Liver (tissue), 9 donors: ENCODE data around the gene CD79A. TPM values are rescaled to one million over a fixed set of nuclear protein-coding genes. Genes with fewer than 3 reads are reported as not detected.

ENCODE experiments used
- DNase-seq: peaks from one replicate; pipeline ENCODE4 v3.0.0-alpha.2; 2017; ENCODE audit warnings: low spot score
- H3K27ac ChIP-seq, 2 donors: one replicate each; pipeline ENCODE4 v1.7.0; 2013; ENCODE audit warnings: inconsistent platforms in 2 of 2, low read length in 2 of 2, control low read depth in 1 of 2, low read depth in 1 of 2, mild to moderate bottlenecking in 1 of 2
- H3K27me3 ChIP-seq, 4 donors: one replicate each; pipeline versions ENCODE4 v1.6.1 to v1.7.0; 2013; ENCODE audit warnings: low read length in 3 of 4, inconsistent platforms in 1 of 4, mild to moderate bottlenecking in 1 of 4, moderate library complexity in 1 of 4; ENCODE audit not compliant: control insufficient read depth in 4 of 4, insufficient read depth in 4 of 4
- H3K36me3 ChIP-seq, 4 donors: one replicate each; pipeline versions ENCODE4 v1.6.1 to v1.7.0; 2013; ENCODE audit warnings: low read length in 3 of 4, mild to moderate bottlenecking in 3 of 4, low read depth in 1 of 4, moderate library complexity in 1 of 4; ENCODE audit not compliant: control insufficient read depth in 4 of 4, insufficient read depth in 3 of 4
- H3K4me1 ChIP-seq, 4 donors: one replicate each; pipeline versions ENCODE4 v1.6.1 to v1.7.0; 2013; ENCODE audit warnings: low read length in 3 of 4, mild to moderate bottlenecking in 3 of 4, moderate library complexity in 1 of 4; ENCODE audit not compliant: control insufficient read depth in 4 of 4, insufficient read depth in 4 of 4
- H3K4me3 ChIP-seq, 3 donors: one replicate each; pipeline versions ENCODE4 v1.6.1 to v1.7.0; 2013; ENCODE audit warnings: low read length in 3 of 3, control low read depth in 1 of 3, low read depth in 1 of 3, mild to moderate bottlenecking in 1 of 3
- H3K9ac ChIP-seq, 2 donors: one replicate each; pipeline ENCODE4 v1.7.0; 2013; ENCODE audit warnings: low read length in 2 of 2, mild to moderate bottlenecking in 2 of 2, moderate library complexity in 2 of 2, control low read depth in 1 of 2, low read depth in 1 of 2
- H3K9me3 ChIP-seq, 4 donors: one replicate each; pipeline versions ENCODE4 v1.6.1 to v1.7.0; 2013; ENCODE audit warnings: low read length in 3 of 4; ENCODE audit not compliant: control insufficient read depth in 4 of 4
- EGR1 ChIP-seq, 2 donors: IDR thresholded peaks; 2 replicates each; pipeline ENCODE4 v1.6.1; 2016 to 2018; ENCODE audit warnings: antibody characterized with exemption in 2 of 2, low read depth in 2 of 2
- FOXA1 ChIP-seq: IDR thresholded peaks from 2 replicates; pipeline ENCODE4 v1.6.1; 2016; ENCODE audit warnings: antibody characterized with exemption
- FOXA2 ChIP-seq: IDR thresholded peaks from 2 replicates; pipeline ENCODE4 v1.6.1; 2016; ENCODE audit warnings: antibody characterized with exemption
- GABPA ChIP-seq, 2 donors: IDR thresholded peaks in 1 of 2; conservative IDR thresholded peaks in 1 of 2; 2 replicates each; pipeline ENCODE4 v1.6.1; 2016; ENCODE audit warnings: antibody characterized with exemption in 2 of 2, mild to moderate bottlenecking in 1 of 2, moderate library complexity in 1 of 2
- HNF4G ChIP-seq: IDR thresholded peaks from 2 replicates; pipeline ENCODE4 v1.6.1; 2016; ENCODE audit warnings: antibody characterized with exemption
- JUND ChIP-seq, 2 donors: IDR thresholded peaks; 2 replicates each; pipeline ENCODE4 v1.6.1; 2016; ENCODE audit warnings: antibody characterized with exemption in 2 of 2
- RAD21 ChIP-seq, 2 donors: IDR thresholded peaks; 2 replicates each; pipeline ENCODE4 v1.6.1; 2016; ENCODE audit warnings: antibody characterized with exemption in 2 of 2, mild to moderate bottlenecking in 2 of 2
- RXRA ChIP-seq, 2 donors: IDR thresholded peaks; 2 replicates each; pipeline ENCODE4 v1.6.1; 2017 to 2018; ENCODE audit warnings: antibody characterized with exemption in 2 of 2, mild to moderate bottlenecking in 1 of 2
- TAF1 ChIP-seq: conservative IDR thresholded peaks from 2 replicates; pipeline ENCODE4 v1.6.1; 2016; ENCODE audit warnings: antibody characterized with exemption, mild to moderate bottlenecking
- YY1 ChIP-seq: IDR thresholded peaks from 2 replicates; pipeline ENCODE4 v1.6.1; 2016; ENCODE audit warnings: antibody characterized with exemption, mild to moderate bottlenecking
- WGBS: extraction: QIAGEN DNeasy Blood & Tissue Kit; methylation state at CpG from one replicate; pipeline ENCODE4 v1.1.7; 2013; 5-methylcytosine and 5-hydroxymethylcytosine counted together
- polyA plus RNA-seq, 2 donors: library from polyadenylated mRNA; stranded (reverse) in 1 of 2; unstranded in 1 of 2; fragments of 200-250 nt in 1 of 2; fragments of >200 nt in 1 of 2; fragmentation: Nextera tagmentation in 1 of 2; extraction: Ambion mirVana in 1 of 2; gene quantifications; one replicate each; pipeline versions ENCODE4 v1.2.1 to v1.2.3, GENCODE V29; 2013 to 2015
- total RNA-seq, 2 donors: library from RNA; depleted of rRNA; stranded (reverse); fragments of >200 nt; gene quantifications; one replicate each; pipeline ENCODE4 v1.2.3, GENCODE V29; 2014
- TF ChIP-seq, protein P1 (sequence below): IDR thresholded peaks from 2 replicates; pipeline ENCODE4 v1.6.1; 2016; ENCODE audit warnings: antibody characterized with exemption
- TF ChIP-seq, protein P2 (sequence below): IDR thresholded peaks from 2 replicates; pipeline ENCODE4 v1.6.1; 2016; ENCODE audit warnings: antibody characterized with exemption
- TF ChIP-seq, protein P3 (sequence below): fragments of 150-350 bp; IDR thresholded peaks from 2 replicates; pipeline ENCODE4 v1.5.1; 2017; ENCODE audit warnings: improper control_type of control experiment, low read depth, low read length; ENCODE audit not compliant: missing input control
- donor health status: healthy.
- donor health status: healthy.
- donor health status: healthy.
- donor health status: healthy.
- donor health status: healthy.

The CD79A gene
- total and polyA plus RNA-seq, 4 donors, result 0.43 to 5.0 (median 2.0) TPM

DNA sequence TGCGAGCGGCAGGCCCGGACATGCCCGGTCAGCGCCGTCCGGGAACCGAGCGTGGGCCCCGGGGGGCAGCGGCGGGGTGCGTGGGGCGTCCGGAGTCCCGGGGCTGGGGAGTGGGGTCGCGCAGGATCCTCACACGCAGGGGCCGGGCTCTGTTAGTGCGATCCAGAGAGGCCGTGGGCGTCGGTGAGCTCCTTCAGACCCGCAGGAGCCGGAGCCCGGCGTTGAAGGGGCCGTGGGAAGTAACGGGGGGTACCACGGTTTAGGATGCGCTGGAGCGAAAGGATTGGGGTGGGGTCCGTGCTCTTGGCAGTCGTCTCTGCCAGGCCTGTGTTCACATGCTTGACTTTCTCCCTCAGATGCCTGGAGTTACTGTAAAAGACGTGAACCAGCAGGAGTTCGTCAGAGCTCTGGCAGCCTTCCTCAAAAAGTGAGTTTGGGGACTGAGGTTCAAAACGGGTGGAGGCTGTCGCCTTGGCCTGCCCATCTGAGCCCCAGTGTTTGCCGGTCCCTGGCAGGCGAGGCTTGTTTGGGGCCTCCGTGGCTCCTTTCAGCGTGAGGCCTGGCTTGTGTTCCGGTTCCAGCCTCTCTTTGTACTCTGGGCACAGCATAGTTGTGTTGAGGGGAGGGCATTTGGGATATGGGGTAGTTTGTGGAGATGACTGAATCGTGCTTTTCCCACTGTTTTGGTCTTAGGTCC, 16.5 kb upstream of the CD79A start:
- WGBS, result under 1% methylated on average over 45 of the region's 45 CpGs
- TF ChIP-seq, protein P1, sequence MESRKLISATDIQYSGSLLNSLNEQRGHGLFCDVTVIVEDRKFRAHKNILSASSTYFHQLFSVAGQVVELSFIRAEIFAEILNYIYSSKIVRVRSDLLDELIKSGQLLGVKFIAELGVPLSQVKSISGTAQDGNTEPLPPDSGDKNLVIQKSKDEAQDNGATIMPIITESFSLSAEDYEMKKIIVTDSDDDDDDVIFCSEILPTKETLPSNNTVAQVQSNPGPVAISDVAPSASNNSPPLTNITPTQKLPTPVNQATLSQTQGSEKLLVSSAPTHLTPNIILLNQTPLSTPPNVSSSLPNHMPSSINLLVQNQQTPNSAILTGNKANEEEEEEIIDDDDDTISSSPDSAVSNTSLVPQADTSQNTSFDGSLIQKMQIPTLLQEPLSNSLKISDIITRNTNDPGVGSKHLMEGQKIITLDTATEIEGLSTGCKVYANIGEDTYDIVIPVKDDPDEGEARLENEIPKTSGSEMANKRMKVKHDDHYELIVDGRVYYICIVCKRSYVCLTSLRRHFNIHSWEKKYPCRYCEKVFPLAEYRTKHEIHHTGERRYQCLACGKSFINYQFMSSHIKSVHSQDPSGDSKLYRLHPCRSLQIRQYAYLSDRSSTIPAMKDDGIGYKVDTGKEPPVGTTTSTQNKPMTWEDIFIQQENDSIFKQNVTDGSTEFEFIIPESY, result no peak
- TF ChIP-seq, protein P2, sequence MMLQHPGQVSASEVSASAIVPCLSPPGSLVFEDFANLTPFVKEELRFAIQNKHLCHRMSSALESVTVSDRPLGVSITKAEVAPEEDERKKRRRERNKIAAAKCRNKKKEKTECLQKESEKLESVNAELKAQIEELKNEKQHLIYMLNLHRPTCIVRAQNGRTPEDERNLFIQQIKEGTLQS, result no peak
- peaks cover 4 to 30% (median 25%) of the 10 kb centered on the region in 4 donors for H3K4me1 ChIP-seq

DNA sequence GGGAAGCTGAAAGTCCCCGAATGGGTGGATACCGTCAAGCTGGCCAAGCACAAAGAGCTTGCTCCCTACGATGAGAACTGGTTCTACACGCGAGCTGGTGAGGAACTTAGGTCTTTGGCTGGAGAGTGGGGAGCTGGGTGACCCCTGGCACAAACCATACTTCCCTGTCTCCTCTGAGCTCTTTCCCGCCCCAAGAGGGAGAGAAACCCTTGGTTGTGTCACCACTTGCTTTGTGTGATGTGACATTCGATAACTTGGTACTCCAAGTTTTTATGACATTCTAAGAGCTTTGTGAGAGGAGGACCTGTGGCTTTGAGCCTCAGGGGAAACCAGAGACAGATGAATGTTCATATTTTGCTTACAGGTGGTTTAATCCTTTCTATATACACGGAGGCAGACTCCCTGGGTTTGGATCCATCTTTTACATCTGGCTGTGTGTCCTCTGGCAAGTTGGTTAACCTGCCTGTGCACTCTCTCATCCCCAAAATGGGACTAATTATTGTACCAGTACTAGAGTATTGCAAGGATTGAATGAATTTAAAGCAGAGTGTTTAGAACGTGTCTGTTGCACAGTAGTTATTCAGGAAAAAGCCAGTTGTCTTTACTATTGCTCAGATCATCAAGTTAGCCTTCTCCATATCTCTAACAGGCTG, 15.8 kb upstream of the CD79A start:
- Histone ChIP-seq H3K9ac (peak overlapping the region; percentile 46 to 69), H3K9me3 (no peaks in the 10 kb centered on the region), H3K27me3 (no peaks in the 10 kb centered on the region), H3K36me3 (peaks cover 9 to 39% (median 35%) of the 10 kb centered on the region in 4 donors), H3K27ac (peak overlapping the region in 1 of 2 donors; percentile 99), H3K4me1 (peaks cover 4 to 30% (median 25%) of the 10 kb centered on the region in 4 donors), H3K4me3 (peak overlapping the region; percentile 70 to 92 (median 86))
- no peak for DNase-seq
- TF ChIP-seq FOXA2 (no peak), RAD21 (IDR thresholded peaks at IDR 0.05) (no peak), EGR1 (IDR thresholded peaks at IDR 0.05; ENCODE audit: low read depth in 2 of 2) (no peak), GABPA (IDR thresholded peaks at IDR 0.05 in 1 of 2, conservative IDR thresholded peaks at IDR 0.05 in 1 of 2) (no peak), RXRA (IDR thresholded peaks at IDR 0.05) (no peak), HNF4G (no peak), FOXA1 (no peak), JUND (IDR thresholded peaks at IDR 0.05) (no peak), TAF1 (no peak), YY1 (no peak)
- TF ChIP-seq, protein P2, result no peak
- TF ChIP-seq, protein P3, sequence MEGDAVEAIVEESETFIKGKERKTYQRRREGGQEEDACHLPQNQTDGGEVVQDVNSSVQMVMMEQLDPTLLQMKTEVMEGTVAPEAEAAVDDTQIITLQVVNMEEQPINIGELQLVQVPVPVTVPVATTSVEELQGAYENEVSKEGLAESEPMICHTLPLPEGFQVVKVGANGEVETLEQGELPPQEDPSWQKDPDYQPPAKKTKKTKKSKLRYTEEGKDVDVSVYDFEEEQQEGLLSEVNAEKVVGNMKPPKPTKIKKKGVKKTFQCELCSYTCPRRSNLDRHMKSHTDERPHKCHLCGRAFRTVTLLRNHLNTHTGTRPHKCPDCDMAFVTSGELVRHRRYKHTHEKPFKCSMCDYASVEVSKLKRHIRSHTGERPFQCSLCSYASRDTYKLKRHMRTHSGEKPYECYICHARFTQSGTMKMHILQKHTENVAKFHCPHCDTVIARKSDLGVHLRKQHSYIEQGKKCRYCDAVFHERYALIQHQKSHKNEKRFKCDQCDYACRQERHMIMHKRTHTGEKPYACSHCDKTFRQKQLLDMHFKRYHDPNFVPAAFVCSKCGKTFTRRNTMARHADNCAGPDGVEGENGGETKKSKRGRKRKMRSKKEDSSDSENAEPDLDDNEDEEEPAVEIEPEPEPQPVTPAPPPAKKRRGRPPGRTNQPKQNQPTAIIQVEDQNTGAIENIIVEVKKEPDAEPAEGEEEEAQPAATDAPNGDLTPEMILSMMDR, result no peak
- 50% methylated on average over 9 of the region's 9 CpGs for WGBS

More for the DNA sequence above, 16.5 kb upstream of the CD79A start:
- Histone ChIP-seq H3K27me3 (no peaks in the 10 kb centered on the region), H3K4me3 (peak overlapping the region; percentile 70 to 92 (median 86)), H3K27ac (peak overlapping the region; percentile 99 to 100), H3K36me3 (peaks cover 9 to 36% (median 34%) of the 10 kb centered on the region in 4 donors), H3K9me3 (no peaks in the 10 kb centered on the region), H3K9ac (peak overlapping the region; percentile 46 to 69)
- DNase-seq, result peak; percentile 47
